Thymus (tissue), 11 donors: ENCODE data around the gene PNPLA7. TPM values are rescaled to one million over a fixed set of nuclear protein-coding genes. Genes with fewer than 3 reads are reported as not detected.
A peak's percentile ranks its signal among the peaks of the same experiment; 100 is the strongest.

Source experiments
- DNase-seq, 9 donors: peaks; one replicate each; pipeline ENCODE4 v3.0.0-alpha.2; 2013; ENCODE audit warnings: low spot score in 9 of 9, low read depth in 6 of 9, missing footprints in 1 of 9
- H3K27ac ChIP-seq, 2 donors: one replicate each; pipeline ENCODE4 v1.5.1; 2013; ENCODE audit warnings: control low read depth in 1 of 2, low read depth in 1 of 2, low read length in 1 of 2, mild to moderate bottlenecking in 1 of 2, moderate library complexity in 1 of 2
- H3K27me3 ChIP-seq, 2 donors: one replicate each; pipeline ENCODE4 v1.5.1; 2013; ENCODE audit warnings: low read length in 1 of 2; ENCODE audit not compliant: control insufficient read depth in 2 of 2, insufficient read depth in 1 of 2
- H3K36me3 ChIP-seq, 2 donors: one replicate each; pipeline ENCODE4 v1.5.1; 2013; ENCODE audit warnings: low read length in 1 of 2, mild to moderate bottlenecking in 1 of 2, moderate library complexity in 1 of 2; ENCODE audit not compliant: control insufficient read depth in 2 of 2, insufficient read depth in 2 of 2
- H3K4me1 ChIP-seq, 2 donors: one replicate each; pipeline ENCODE4 v1.5.1; 2013; ENCODE audit warnings: low read length in 2 of 2; ENCODE audit not compliant: control insufficient read depth in 2 of 2, insufficient read depth in 2 of 2
- H3K4me3 ChIP-seq, 2 donors: one replicate each; pipeline ENCODE4 v1.5.1; 2013; ENCODE audit warnings: low read length in 2 of 2, control low read depth in 1 of 2, mild to moderate bottlenecking in 1 of 2
- H3K9me3 ChIP-seq, 2 donors: one replicate each; pipeline ENCODE4 v1.5.1; 2013; ENCODE audit warnings: low read length in 1 of 2, mild to moderate bottlenecking in 1 of 2; ENCODE audit not compliant: control insufficient read depth in 2 of 2, insufficient read depth in 1 of 2
- WGBS: extraction: QIAGEN DNeasy Blood & Tissue Kit; methylation state at CpG from one replicate; pipeline ENCODE4 v1.1.7; 2013; 5-methylcytosine and 5-hydroxymethylcytosine counted together
- polyA plus RNA-seq: library from polyadenylated mRNA; stranded (reverse); fragments of 200-250 nt; gene quantifications from one replicate; pipeline ENCODE4 v1.2.3, GENCODE V29; 2013
- total RNA-seq: library from RNA; stranded (reverse); fragments of 120-200 nt; gene quantifications from one replicate; pipeline ENCODE4 v1.2.4, GENCODE V29; 2013
- donor health status: healthy.

The PNPLA7 gene
- total and polyA plus RNA-seq, 2 donors: 1.6 to 11.5 TPM

DNA sequence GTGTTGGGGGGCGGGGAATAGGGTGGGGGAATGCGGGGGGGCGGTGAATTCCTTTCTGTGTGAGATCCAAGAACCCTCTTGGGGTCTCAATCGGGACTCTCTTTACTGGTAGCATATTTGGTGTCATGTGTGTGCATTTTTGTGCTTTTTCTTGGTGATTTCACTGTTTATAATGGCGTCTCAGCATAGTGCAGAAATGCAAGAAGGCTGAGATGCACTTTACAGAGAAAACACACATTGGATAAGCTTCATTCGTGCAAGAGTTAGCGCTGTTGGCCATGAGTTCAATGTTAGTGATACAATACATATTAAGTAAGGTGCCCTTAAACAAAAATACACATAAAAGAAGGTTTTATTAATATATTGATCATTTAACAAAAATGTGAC, 108.3 kb downstream of the PNPLA7 start:
- Histone ChIP-seq H3K4me1 (peaks cover 0 to 10% of the 10 kb centered on the region in 2 donors), H3K27ac (no peak overlapping the region), H3K9me3 (no peaks in the 10 kb centered on the region), H3K27me3 (peaks cover 12 to 51% of the 10 kb centered on the region in 2 donors), H3K36me3 (no peaks in the 10 kb centered on the region), H3K4me3 (peak overlapping the region in 1 of 2 donors; percentile 37)
- DNase-seq: no peak
- 15% methylated on average over 7 of the region's 7 CpGs for WGBS

DNA sequence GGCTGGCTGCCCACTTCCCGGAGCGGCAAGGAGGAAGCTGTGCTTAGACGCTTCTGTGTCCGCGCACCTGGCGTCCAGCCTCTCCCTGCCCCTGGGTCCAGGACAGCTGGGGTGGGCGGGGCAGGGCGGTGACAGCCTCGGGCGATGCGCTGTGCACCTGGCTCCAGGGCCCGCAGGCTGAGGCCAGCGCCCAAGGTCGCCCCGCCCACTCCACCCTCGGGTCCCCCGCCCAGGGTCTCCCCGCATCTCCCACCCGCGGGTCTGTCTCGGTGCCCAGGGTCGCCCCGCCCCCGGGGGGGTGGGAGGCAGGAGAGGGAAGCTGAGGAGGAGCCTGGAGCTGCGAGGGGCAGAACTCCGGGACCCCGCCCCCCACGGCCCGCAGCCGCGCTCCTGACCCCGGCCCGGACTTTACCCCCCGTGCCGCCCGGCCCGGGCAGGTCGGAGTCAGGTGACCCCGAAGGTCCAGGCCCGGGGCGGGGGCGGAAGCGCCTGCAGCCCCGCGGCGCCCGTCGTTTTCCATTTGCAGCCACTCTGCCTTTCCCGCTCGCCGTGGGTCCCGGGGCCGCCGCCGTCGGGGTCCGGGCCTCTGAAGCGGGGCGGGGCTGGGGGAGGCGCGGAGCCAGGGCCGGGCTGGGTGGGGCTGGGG, 108.8 kb downstream of the PNPLA7 start, which contains the start of gene ENTPD8:
ENTPD8 (minus strand) TSS at position 69 of the 646 bp plus-strand sequence. CDS start 3,072 bp downstream, outside the sequence.
- H3K4me3 ChIP-seq: peak within 1 kb of the TSS in 1 of 2 donors; percentile 37
- H3K4me1 ChIP-seq: peaks cover 0 to 10% of the 10 kb centered on the region in 2 donors
- 3% methylated on average over 62 of the region's 62 CpGs for WGBS
- peaks cover 12 to 48% of the 10 kb centered on the region in 2 donors for H3K27me3 ChIP-seq
- DNase-seq: peak in 1 of 9 donors; percentile 24
- H3K9me3 ChIP-seq: no peaks in the 10 kb centered on the region
- no peaks in the 10 kb centered on the region for H3K36me3 ChIP-seq
- no peak within 1 kb of the TSS for H3K27ac ChIP-seq

DNA sequence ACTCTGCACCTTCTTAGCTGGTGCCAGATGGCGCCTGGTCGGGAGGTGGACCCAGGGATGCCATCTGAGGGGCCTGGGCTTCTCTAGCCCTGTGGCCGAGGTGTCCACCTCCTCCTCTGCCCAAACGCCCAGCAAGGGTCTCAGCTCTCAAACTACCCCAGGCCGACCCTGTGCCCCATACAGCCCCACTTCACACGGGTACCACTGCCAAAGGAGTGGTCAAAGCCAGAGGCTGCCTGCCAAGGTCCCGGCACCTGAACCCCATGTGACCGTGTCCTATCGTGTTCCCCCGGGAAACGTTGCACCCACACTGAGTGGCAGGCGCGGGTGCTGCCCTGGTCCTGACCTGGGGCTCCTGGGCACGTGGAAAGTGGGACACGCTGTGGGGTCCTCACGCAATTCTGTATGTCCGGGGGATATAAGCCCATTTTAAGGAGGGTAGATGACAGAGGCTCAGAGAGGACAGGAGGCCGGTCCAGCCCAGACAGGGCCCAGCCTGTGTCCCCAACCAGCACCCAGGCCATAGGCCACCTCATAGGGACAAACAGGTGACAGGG, 111.0 kb downstream of the PNPLA7 start:
- H3K36me3 ChIP-seq: no peaks in the 10 kb centered on the region
- peaks cover 12 to 30% of the 10 kb centered on the region in 2 donors for H3K27me3 ChIP-seq
- DNase-seq: no peak
- H3K9me3 ChIP-seq: no peaks in the 10 kb centered on the region
- H3K4me3 ChIP-seq: no peak overlapping the region
- no peak overlapping the region for H3K27ac ChIP-seq
- no peaks in the 10 kb centered on the region for H3K4me1 ChIP-seq
- 90% methylated on average over 18 of the region's 18 CpGs for WGBS

DNA sequence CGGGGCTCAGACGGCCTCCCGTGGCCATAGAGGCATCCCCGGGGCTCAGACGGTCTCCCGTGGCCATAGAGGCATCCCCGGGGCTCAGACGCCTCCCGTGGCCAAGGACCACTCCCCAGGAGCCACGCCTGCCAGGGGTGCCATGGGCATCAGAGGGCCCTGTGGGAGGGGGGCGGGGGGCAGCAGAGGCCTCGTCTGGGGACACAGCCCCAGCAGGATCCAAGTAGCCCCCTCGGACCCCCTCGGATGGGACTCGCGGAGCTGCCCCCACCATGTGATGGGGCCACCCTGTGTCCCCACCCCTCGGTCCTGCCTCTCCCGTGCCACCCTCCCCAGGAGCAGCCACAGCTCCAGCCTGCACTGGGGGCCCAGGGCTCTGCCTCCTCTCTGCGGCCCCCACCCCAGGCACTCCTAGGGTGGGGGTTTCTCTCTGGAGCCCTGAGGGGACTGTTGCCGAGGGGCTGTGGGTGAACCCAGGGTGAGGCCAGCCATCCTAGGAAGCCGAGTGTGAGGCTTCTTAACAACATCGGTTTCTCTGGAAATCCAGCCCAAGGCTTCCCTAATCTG, 111.5 kb downstream of the PNPLA7 start:
- WGBS: 92% methylated on average over 22 of the region's 22 CpGs
- no peak overlapping the region for H3K27ac ChIP-seq
- no peaks in the 10 kb centered on the region for H3K36me3 ChIP-seq
- DNase-seq: no peak
- H3K4me1 ChIP-seq: no peaks in the 10 kb centered on the region
- no peaks in the 10 kb centered on the region for H3K9me3 ChIP-seq
- no peak overlapping the region for H3K4me3 ChIP-seq
- H3K27me3 ChIP-seq: peaks cover 12 to 27% of the 10 kb centered on the region in 2 donors

DNA sequence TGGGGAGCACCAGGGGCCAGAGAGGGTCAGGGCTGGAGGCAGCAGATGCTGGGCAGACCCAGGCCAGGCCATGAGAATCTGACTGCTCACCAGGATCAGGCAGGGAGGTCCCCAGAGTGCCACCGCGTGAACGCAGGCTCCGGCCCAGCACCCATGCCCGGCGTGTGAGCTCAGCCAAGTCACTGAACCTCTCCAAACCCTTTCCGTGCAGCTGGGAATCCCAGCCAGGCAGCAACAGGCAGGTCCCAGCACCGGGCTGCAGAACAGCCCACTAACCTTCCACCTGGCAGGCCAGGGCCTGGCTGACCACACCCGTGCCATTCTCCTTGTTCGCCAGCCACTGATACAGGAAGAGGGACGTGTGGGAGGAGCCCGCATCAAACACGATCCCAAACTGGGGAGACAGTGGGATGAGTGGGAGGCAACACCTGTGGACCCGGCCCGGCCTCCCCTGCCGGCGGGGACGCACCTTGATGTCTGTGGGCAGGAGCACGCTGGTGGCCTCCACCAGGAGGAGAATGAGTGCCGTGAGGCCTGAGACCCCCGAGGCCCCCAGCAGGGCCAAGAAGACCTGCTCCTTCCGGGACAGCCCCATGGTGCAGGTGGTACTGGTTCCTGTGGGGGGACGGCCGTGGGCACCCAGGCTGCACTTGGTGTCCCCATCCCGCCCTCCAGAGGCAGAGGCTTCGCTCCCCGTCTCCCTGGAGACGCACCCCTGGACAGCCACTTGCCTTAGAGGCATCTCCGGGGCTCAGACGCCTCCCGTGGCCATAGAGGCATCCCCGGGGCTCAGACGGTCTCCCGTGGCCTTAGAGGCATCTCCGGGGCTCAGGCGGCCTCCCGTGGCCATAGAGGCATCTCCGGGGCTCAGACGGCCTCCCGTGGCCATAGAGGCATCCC, 112.3 kb downstream of the PNPLA7 start:
- Histone ChIP-seq H3K4me1 (no peaks in the 10 kb centered on the region), H3K36me3 (no peaks in the 10 kb centered on the region), H3K27ac (no peak overlapping the region), H3K9me3 (no peaks in the 10 kb centered on the region), H3K27me3 (peaks cover 12 to 27% of the 10 kb centered on the region in 2 donors), H3K4me3 (no peak overlapping the region)
- DNase-seq: no peak
- 95% methylated on average over 40 of the region's 40 CpGs for WGBS

DNA sequence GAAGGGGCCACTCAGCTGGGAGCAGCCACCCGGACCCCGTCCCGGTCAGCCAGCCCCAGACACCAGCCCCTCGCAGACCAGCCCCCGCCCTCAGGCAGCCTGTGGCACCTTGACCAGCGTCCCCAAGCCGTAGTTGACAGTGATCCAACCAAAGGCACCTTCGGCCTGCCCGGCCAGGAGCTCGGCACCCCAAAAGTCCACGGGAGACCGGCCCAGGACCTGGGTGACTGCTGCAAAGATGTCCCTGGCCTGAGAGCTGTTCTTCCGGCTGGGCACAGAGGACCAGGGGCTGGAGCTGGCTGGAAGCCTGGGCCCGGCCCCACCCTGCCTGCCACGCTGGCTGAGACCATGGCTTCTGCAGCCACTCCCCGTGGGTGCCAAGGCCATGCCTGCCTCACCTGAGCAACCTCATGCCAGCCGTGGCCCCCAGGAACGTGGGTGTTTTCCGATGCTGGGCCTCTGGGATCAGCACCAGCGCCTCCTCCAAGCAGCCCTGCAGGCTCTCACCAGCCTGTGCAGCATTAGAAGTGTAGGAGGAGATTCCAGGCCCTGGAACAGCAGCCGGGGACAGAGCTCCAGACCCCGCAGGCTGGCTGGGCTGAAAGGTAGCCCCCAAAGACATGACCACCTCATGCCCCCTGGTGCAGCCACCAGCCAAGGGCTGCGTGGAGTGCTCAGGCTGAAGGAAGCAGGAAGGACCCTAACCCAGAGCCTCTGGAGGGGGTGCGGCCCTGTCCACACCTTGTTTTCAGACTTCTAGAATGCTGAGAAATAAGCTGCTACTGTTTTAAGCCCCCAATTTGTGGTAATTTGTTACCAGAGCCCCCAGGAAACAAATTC, 113.2 kb downstream of the PNPLA7 start:
- no peak overlapping the region for H3K4me3 ChIP-seq
- no peaks in the 10 kb centered on the region for H3K9me3 ChIP-seq
- DNase-seq: no peak
- no peaks in the 10 kb centered on the region for H3K4me1 ChIP-seq
- peaks cover 9 to 17% of the 10 kb centered on the region in 2 donors for H3K27me3 ChIP-seq
- no peak overlapping the region for H3K27ac ChIP-seq
- WGBS: 94% methylated on average over 24 of the region's 24 CpGs
- no peaks in the 10 kb centered on the region for H3K36me3 ChIP-seq

DNA sequence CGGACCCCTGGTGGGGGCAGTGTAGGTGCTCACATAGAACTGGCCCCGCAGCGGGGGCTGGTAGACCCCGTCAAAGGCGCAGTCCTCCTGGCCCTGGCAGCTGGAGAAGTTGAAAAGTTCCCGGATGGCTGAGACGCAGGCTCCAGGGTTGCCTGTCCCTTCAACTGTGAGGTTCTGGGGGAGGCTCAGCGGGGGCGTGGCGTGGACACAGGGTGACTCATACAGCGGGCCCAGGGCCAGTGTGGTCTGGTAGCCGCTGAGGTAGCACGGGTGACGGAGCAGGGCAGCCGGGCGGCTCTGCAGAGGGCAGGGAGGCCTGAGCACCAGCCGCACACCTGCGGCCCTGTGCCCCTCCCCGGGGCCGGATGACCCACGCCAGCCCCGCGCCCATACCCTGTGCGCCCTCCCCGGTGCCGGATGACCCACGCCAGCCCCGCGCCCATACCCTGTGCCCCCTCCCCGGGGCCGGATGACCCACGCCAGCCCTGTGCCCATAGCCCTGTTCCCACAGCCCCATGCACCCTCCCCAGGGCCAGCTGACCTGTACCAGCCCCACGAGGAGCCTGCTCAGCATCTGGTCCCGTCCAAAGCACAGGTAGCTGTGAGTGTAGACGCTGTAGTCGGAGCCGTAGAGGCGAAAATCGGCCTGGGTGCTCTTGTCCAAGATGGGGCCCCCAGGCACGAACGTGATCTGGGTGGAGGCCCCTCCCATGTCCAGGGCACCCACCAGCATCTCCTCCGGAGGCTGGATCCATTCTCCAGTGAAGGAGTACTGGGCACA, 114.0 kb downstream of the PNPLA7 start:
- Histone ChIP-seq H3K4me1 (no peaks in the 10 kb centered on the region), H3K9me3 (no peaks in the 10 kb centered on the region), H3K4me3 (no peak overlapping the region), H3K27me3 (peaks cover 1 to 10% of the 10 kb centered on the region in 2 donors), H3K36me3 (no peaks in the 10 kb centered on the region), H3K27ac (no peak overlapping the region)
- no peak for DNase-seq
- 94% methylated on average over 42 of the region's 42 CpGs for WGBS

DNA sequence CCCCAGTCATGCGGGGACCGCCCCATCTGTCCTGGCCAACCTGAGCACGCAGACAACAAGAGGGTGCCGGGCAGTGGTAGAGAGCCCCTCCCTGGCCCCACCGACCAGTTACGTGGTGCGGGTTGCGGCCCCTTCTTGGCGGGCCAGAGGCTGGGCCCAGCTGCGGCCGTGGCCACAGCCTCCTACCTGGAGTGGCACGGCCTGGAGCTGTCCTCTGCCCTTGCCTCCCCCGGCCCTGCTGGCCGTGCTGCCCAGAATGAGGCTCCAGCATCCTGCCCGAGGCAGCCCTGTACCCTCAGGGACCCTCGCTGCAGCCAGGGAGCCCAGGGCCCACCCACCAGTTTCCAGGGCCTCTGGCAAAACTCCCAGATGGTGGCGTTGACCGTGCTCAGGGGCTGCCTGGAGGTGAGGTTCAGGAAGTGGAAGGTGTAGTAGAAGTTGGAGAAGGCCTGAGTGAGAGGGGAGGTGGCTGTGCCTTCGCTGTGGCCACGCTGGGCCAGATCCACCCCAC, 114.8 kb downstream of the PNPLA7 start:
- no peak for DNase-seq
- Histone ChIP-seq H3K4me1 (no peaks in the 10 kb centered on the region), H3K27me3 (peaks cover 0 to 8% of the 10 kb centered on the region in 2 donors), H3K4me3 (no peak overlapping the region), H3K9me3 (no peaks in the 10 kb centered on the region), H3K36me3 (no peaks in the 10 kb centered on the region), H3K27ac (no peak overlapping the region)
- WGBS: 87% methylated on average over 20 of the region's 20 CpGs
